MM.1S (cell line): ENCODE data around the gene PATJ.

Experiments used
- CTCF ChIP-seq: fragments of 300-600 bp; sonication (generic); IDR thresholded peaks from 2 replicates; pipeline ENCODE4 v1.5.1; 2016; ENCODE audit warnings: antibody characterized with exemption, low read length, mixed read lengths
- EZH2phosphoT487 ChIP-seq: fragments of 300-600 bp; sonication (generic); IDR thresholded peaks from 2 replicates; pipeline ENCODE4 v1.6.1; 2018; ENCODE audit warnings: antibody characterized with exemption, low read length

- TF ChIP-seq CTCF: no peak
- no peak for TF ChIP-seq EZH2phosphoT487
Measured at GRCh38 chr1:61951731-61952580, 209.7 kb downstream of the PATJ start.
